Measurements from ENCODE around the gene TSPAN18. TPM values are rescaled to one million over a fixed set of nuclear protein-coding genes. Genes with fewer than 3 reads are reported as not detected.
A peak's percentile ranks its signal among the peaks of the same experiment; 100 is the strongest.

TSPAN18 gene
- polyA plus RNA-seq, 1 experiment = 0.98 TPM

- no peak overlapping the region for H3K4me3 ChIP-seq (ENCODE audit: low read depth, low read length)
- POLR2A ChIA-PET = no interaction called here
- H3K27me3 ChIP-seq (ENCODE audit: control insufficient read depth, insufficient read depth, low read length) = peaks cover 29% of the 10 kb centered on the region
- peaks cover 7% of the 10 kb centered on the region for H3K9me3 ChIP-seq (ENCODE audit: control insufficient read depth, insufficient read depth, low read length)
- CTCF ChIA-PET = interaction anchor here (0.6 to 5.4 kb wide), 55 partner anchors 9 to 338 kb away, joined by 3 to 57 read pairs (median 4); partner anchors contain the start of gene TSPAN18
- peak; percentile 53 for DNase-seq (ENCODE audit: low read depth, low spot score)
- H3K27ac ChIP-seq (ENCODE audit: low read depth, low read length) = no peak overlapping the region
- TF ChIP-seq CTCF (IDR thresholded peaks at IDR 0.05; ENCODE audit: low read depth, low read length) = peak; percentile 99
Observed at GRCh38 chr11:44893846-44894617, 167.3 kb downstream of the TSPAN18 start.

- DNase-seq (ENCODE audit: low read depth, low spot score) = peak; percentile 33
- no peak overlapping the region for H3K4me3 ChIP-seq (ENCODE audit: low read depth, low read length)
- ChIA-PET CTCF (interaction anchor here (1.0 to 4.0 kb wide), 2 partner anchors 11 to 36 kb away, joined by 4 to 27 read pairs; no protein-coding TSS in a partner anchor), POLR2A (no interaction called here)
- H3K27me3 ChIP-seq (ENCODE audit: control insufficient read depth, insufficient read depth, low read length) = peaks cover 26% of the 10 kb centered on the region
- peaks cover 7% of the 10 kb centered on the region; the same call in 1 of the 2 replicates for H3K9me3 ChIP-seq (ENCODE audit: control insufficient read depth, insufficient read depth, low read length)
- TF ChIP-seq CTCF (IDR thresholded peaks at IDR 0.05; ENCODE audit: low read depth, low read length) = no peak
- no peak overlapping the region for H3K27ac ChIP-seq (ENCODE audit: low read depth, low read length)
Observed at GRCh38 chr11:44899959-44900358, 173.2 kb downstream of the TSPAN18 start.

GRCh38 chr11:44901120-44901633, 174.4 kb downstream of the TSPAN18 start:
- Histone ChIP-seq H3K27ac (ENCODE audit: low read depth, low read length) (no peak overlapping the region), H3K4me3 (ENCODE audit: low read depth, low read length) (no peak overlapping the region), H3K9me3 (ENCODE audit: control insufficient read depth, insufficient read depth, low read length) (peaks cover 7% of the 10 kb centered on the region; the same call in 1 of the 2 replicates), H3K27me3 (ENCODE audit: control insufficient read depth, insufficient read depth, low read length) (peaks cover 23% of the 10 kb centered on the region)
- no peak for TF ChIP-seq CTCF (IDR thresholded peaks at IDR 0.05; ENCODE audit: low read depth, low read length)
- ChIA-PET CTCF (interaction anchor here (1.3 to 4.0 kb wide), 3 partner anchors 10 to 279 kb away, joined by 4 to 27 read pairs (median 4); no protein-coding TSS in a partner anchor), POLR2A (no interaction called here)
- DNase-seq (ENCODE audit: low read depth, low spot score) = no peak

- H3K9me3 ChIP-seq (ENCODE audit: control insufficient read depth, insufficient read depth, low read length) = peaks cover 7% of the 10 kb centered on the region; the same call in 1 of the 2 replicates
- ChIA-PET POLR2A (no interaction called here), CTCF (interaction anchor here (0.8 to 1.5 kb wide), 3 partner anchors 126 to 346 kb away, joined by 3 to 4 read pairs (median 4); no protein-coding TSS in a partner anchor)
- H3K27me3 ChIP-seq (ENCODE audit: control insufficient read depth, insufficient read depth, low read length) = peaks cover 17% of the 10 kb centered on the region
- no peak overlapping the region for H3K4me3 ChIP-seq (ENCODE audit: low read depth, low read length)
- no peak for TF ChIP-seq CTCF (IDR thresholded peaks at IDR 0.05; ENCODE audit: low read depth, low read length)
- no peak overlapping the region for H3K27ac ChIP-seq (ENCODE audit: low read depth, low read length)
- DNase-seq (ENCODE audit: low read depth, low spot score) = no peak
Observed at GRCh38 chr11:44901786-44902185, 175.0 kb downstream of the TSPAN18 start.

- no peak overlapping the region for H3K27ac ChIP-seq (ENCODE audit: low read depth, low read length)
- POLR2A ChIA-PET = no interaction called here
- no peak for TF ChIP-seq CTCF (IDR thresholded peaks at IDR 0.05; ENCODE audit: low read depth, low read length)
- H3K9me3 ChIP-seq (ENCODE audit: control insufficient read depth, insufficient read depth, low read length) = peaks cover 7% of the 10 kb centered on the region; the same call in 1 of the 2 replicates
- CTCF ChIA-PET = interaction anchor here (1.1 to 1.7 kb wide), 2 partner anchors 9 kb away, joined by 3 to 7 read pairs; no protein-coding TSS in a partner anchor
- DNase-seq (ENCODE audit: low read depth, low spot score) = no peak
- H3K27me3 ChIP-seq (ENCODE audit: control insufficient read depth, insufficient read depth, low read length) = peaks cover 14% of the 10 kb centered on the region
- H3K4me3 ChIP-seq (ENCODE audit: low read depth, low read length) = no peak overlapping the region
Observed at GRCh38 chr11:44903035-44903434, 176.3 kb downstream of the TSPAN18 start.
